Fibroblast of lung (primary cell): ENCODE measurements around the gene CAPN10. TPM values are rescaled to one million over a fixed set of nuclear protein-coding genes. Genes with fewer than 3 reads are reported as not detected.

Source experiments
- DNase-seq, 2 donors: peaks; one replicate each; pipeline versions ENCODE4 v3.0.0 to v3.0.0-alpha.2; 2010; ENCODE audit warnings: low read depth in 2 of 2
- H2AFZ ChIP-seq: 2 replicates; pipeline ENCODE4 v1.5.1; 2012; ENCODE audit warnings: low read length, control low read depth, inconsistent platforms
- H3K27ac ChIP-seq: 2 replicates; pipeline ENCODE4 v1.5.1; 2011; ENCODE audit warnings: low read length, control low read depth; ENCODE audit not compliant: insufficient read depth
- H3K27me3 ChIP-seq: 2 replicates; pipeline ENCODE4 v1.5.1; 2011; ENCODE audit warnings: mild to moderate bottlenecking, low read length; ENCODE audit not compliant: control insufficient read depth, insufficient read depth
- H3K36me3 ChIP-seq: 2 replicates; pipeline ENCODE4 v1.5.1; 2011; ENCODE audit warnings: low read length; ENCODE audit not compliant: control insufficient read depth, insufficient read depth
- H3K4me1 ChIP-seq: 2 replicates; pipeline ENCODE4 v1.5.1; 2011; ENCODE audit warnings: low read length; ENCODE audit not compliant: control insufficient read depth, insufficient read depth; ENCODE audit errors: extremely low read depth
- H3K4me2 ChIP-seq: 2 replicates; pipeline ENCODE4 v1.5.1; 2011; ENCODE audit warnings: low read length, control low read depth; ENCODE audit not compliant: insufficient read depth; ENCODE audit errors: extremely low read depth
- H3K4me3 ChIP-seq, 4 experiments: fragments of 200-600 bp in 1 of 4; sonication (generic) in 1 of 4; replicated peaks in 1 of 4; 2 replicates each; pipeline ENCODE4 v1.5.1; 2011 to 2016; ENCODE audit warnings: low read length in 4 of 4, low read depth in 3 of 4, mild to moderate bottlenecking in 3 of 4, control low read depth in 2 of 4, inconsistent platforms in 1 of 4, mixed read lengths in 1 of 4; ENCODE audit not compliant: insufficient read depth in 1 of 4; ENCODE audit errors: control extremely low read depth in 1 of 4
- H3K79me2 ChIP-seq: 2 replicates; pipeline ENCODE4 v1.5.1; 2012; ENCODE audit warnings: mild to moderate bottlenecking, low read length, inconsistent platforms; ENCODE audit not compliant: control insufficient read depth, insufficient read depth
- H3K9ac ChIP-seq: 2 replicates; pipeline ENCODE4 v1.5.1; 2011; ENCODE audit warnings: mild to moderate bottlenecking, low read length, control low read depth; ENCODE audit not compliant: insufficient read depth
- H3K9me3 ChIP-seq: 2 replicates; pipeline ENCODE4 v1.5.1; 2012; ENCODE audit warnings: low read depth, low read length; ENCODE audit not compliant: control insufficient read depth, insufficient read depth
- H4K20me1 ChIP-seq: 2 replicates; pipeline ENCODE4 v1.5.1; 2011; ENCODE audit warnings: low read length; ENCODE audit not compliant: control insufficient read depth, insufficient read depth; ENCODE audit errors: extremely low read depth
- CTCF ChIP-seq, 2 donors: IDR thresholded peaks in 1 of 2; conservative IDR thresholded peaks in 1 of 2; 1 replicate in 1 of 2; 2 replicates in 1 of 2; pipeline ENCODE4 v1.5.1; 2011 to 2012; ENCODE audit warnings: low read length in 2 of 2, control low read depth in 1 of 2, inconsistent platforms in 1 of 2, low read depth in 1 of 2, mild to moderate bottlenecking in 1 of 2
- EZH2 ChIP-seq: IDR thresholded peaks from 2 replicates; pipeline ENCODE4 v1.5.1; 2012; ENCODE audit warnings: low read length, control low read depth, mild to moderate bottlenecking; ENCODE audit errors: missing control alignments
- polyA plus RNA-seq, 2 donors: library from polyadenylated mRNA; depleted of rRNA in 1 of 2; stranded (reverse) in 1 of 2; unstranded in 1 of 2; fragments of >200 nt; gene quantifications; 2 replicates each; pipeline ENCODE4 v1.2.1, GENCODE V29; 2011 to 2012; ENCODE audit warnings: missing spikeins in 1 of 2
- total RNA-seq: library from RNA; depleted of rRNA; stranded (reverse); fragments of >200 nt; gene quantifications from 2 replicates; pipeline ENCODE4 v1.2.1, GENCODE V29; 2014

Gene CAPN10
- total and polyA plus RNA-seq, 2 donors (not counting 1 experiment from before 2014, with no cell fraction given) = 3.6 to 23.0 TPM

- H3K4me2 ChIP-seq = no peak overlapping the region
- H3K9ac ChIP-seq = no peak overlapping the region
- H3K27me3 ChIP-seq = no peaks in the 10 kb centered on the region
- H3K36me3 ChIP-seq = no peaks in the 10 kb centered on the region
- no peak overlapping the region for H2AFZ ChIP-seq
- H3K4me3 ChIP-seq = no peak overlapping the region
- no peak for TF ChIP-seq CTCF (conservative IDR thresholded peaks at IDR 0.05 in 1 of 2, IDR thresholded peaks at IDR 0.05 in 1 of 2; ENCODE audit: low read depth in 1 of 2, low read length in 2 of 2)
- TF ChIP-seq EZH2 = no peak
- H3K27ac ChIP-seq = no peak overlapping the region
- H4K20me1 ChIP-seq = no peaks in the 10 kb centered on the region
- DNase-seq = no peak
- no peaks in the 10 kb centered on the region for H3K4me1 ChIP-seq
- no peaks in the 10 kb centered on the region for H3K9me3 ChIP-seq
- H3K79me2 ChIP-seq = no peaks in the 10 kb centered on the region
Observed at GRCh38 chr2:240628808-240629618, 42.5 kb downstream of the CAPN10 start.

GRCh38 chr2:240629619-240629967, 43.1 kb downstream of the CAPN10 start:
- H3K9ac ChIP-seq = no peak overlapping the region
- no peaks in the 10 kb centered on the region for H3K9me3 ChIP-seq
- no peaks in the 10 kb centered on the region for H3K27me3 ChIP-seq

More at GRCh38 chr2:240629619-240629967, 43.1 kb downstream of the CAPN10 start:
- H3K4me2 ChIP-seq = no peak overlapping the region
- no peaks in the 10 kb centered on the region for H3K79me2 ChIP-seq
- no peaks in the 10 kb centered on the region for H3K36me3 ChIP-seq
- no peak for DNase-seq
- no peak overlapping the region for H2AFZ ChIP-seq
- H4K20me1 ChIP-seq = no peaks in the 10 kb centered on the region
- no peak overlapping the region for H3K27ac ChIP-seq
- H3K4me1 ChIP-seq = no peaks in the 10 kb centered on the region
- H3K4me3 ChIP-seq = no peak overlapping the region
- TF ChIP-seq CTCF (conservative IDR thresholded peaks at IDR 0.05 in 1 of 2, IDR thresholded peaks at IDR 0.05 in 1 of 2; ENCODE audit: low read depth in 1 of 2, low read length in 2 of 2) (no peak), EZH2 (no peak)
